Cardiac muscle cell (in vitro differentiated cells and primary cell): ENCODE data around the gene KIAA1755. TPM values are rescaled to one million over a fixed set of nuclear protein-coding genes. Genes with fewer than 3 reads are reported as not detected.

Experiments
- DNase-seq, 2 donors: peaks; one replicate each; pipeline versions ENCODE4 v3.0.0 to v3.0.0-alpha.2; 2010 to 2017; ENCODE audit warnings: low read depth in 1 of 2, low spot score in 1 of 2
- H3K27ac ChIP-seq: fragments of 200-600 bp; sonication (generic); 2 replicates; pipeline ENCODE4 v1.5.1; 2016
- H3K27me3 ChIP-seq: fragments of 200-600 bp; sonication (generic); 2 replicates; pipeline ENCODE4 v1.6.0; 2016; ENCODE audit warnings: control low read depth
- H3K36me3 ChIP-seq: fragments of 200-600 bp; sonication (generic); 2 replicates; pipeline ENCODE4 v1.5.1; 2016; ENCODE audit warnings: control low read depth
- H3K4me1 ChIP-seq: fragments of 200-600 bp; sonication (generic); 2 replicates; pipeline ENCODE4 v1.8.1; 2017; ENCODE audit warnings: low read depth, mild to moderate bottlenecking, mixed run types
- H3K4me3 ChIP-seq: fragments of 200-600 bp; sonication (generic); 2 replicates; pipeline ENCODE4 v1.5.1; 2016; ENCODE audit warnings: mild to moderate bottlenecking
- H3K9me3 ChIP-seq: fragments of 200-600 bp; sonication (generic); 2 replicates; pipeline ENCODE4 v1.5.1; 2017; ENCODE audit warnings: low read depth, mild to moderate bottlenecking, control low read depth
- polyA plus RNA-seq: library from polyadenylated mRNA; unstranded; fragments of >200 nt; fragmentation: Nextera tagmentation; extraction: Ambion mirVana; gene quantifications from 2 replicates; pipeline ENCODE4 v1.2.1, GENCODE V29; 2016
- total RNA-seq: library from RNA; depleted of rRNA; stranded (reverse); fragments of >200 nt; gene quantifications from 2 replicates; pipeline ENCODE4 v1.2.3, GENCODE V29; 2016
- TF ChIP-seq, protein P1 (sequence below): IDR thresholded peaks from 2 replicates; pipeline ENCODE4 v1.5.1; 2012; ENCODE audit warnings: low read depth, mild to moderate bottlenecking, low read length

KIAA1755 gene
- total and polyA plus RNA-seq, 2 experiments from 2014 or later = not detected

DNA sequence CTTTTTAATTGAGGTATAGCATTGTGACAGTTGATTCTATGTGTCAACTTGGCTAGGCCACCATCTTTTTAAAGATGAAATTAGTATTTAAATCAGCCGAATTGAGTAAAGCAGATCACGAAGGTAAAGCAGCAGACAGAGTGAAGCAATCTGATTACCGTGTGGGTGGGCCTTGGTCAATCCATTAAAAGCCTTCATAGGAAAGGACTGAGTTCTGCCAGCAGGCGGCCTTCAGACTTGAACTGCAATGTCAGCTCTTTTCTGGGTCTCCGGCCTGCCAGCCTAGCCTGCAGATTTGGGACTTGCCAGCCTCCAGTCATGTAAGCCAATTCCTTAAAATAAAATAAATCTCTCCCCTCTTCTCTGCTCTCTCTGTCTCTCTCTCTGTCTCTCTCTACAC lies 73.0 kb downstream of the KIAA1755 start:
- no peaks in the 10 kb centered on the region for H3K4me1 ChIP-seq
- no peak overlapping the region for H3K27ac ChIP-seq
- no peaks in the 10 kb centered on the region for H3K27me3 ChIP-seq
- H3K9me3 ChIP-seq = no peaks in the 10 kb centered on the region
- H3K36me3 ChIP-seq = no peaks in the 10 kb centered on the region
- no peak overlapping the region for H3K4me3 ChIP-seq
- DNase-seq = peak in 1 of 2 donors; percentile 43
- TF ChIP-seq, protein P1, sequence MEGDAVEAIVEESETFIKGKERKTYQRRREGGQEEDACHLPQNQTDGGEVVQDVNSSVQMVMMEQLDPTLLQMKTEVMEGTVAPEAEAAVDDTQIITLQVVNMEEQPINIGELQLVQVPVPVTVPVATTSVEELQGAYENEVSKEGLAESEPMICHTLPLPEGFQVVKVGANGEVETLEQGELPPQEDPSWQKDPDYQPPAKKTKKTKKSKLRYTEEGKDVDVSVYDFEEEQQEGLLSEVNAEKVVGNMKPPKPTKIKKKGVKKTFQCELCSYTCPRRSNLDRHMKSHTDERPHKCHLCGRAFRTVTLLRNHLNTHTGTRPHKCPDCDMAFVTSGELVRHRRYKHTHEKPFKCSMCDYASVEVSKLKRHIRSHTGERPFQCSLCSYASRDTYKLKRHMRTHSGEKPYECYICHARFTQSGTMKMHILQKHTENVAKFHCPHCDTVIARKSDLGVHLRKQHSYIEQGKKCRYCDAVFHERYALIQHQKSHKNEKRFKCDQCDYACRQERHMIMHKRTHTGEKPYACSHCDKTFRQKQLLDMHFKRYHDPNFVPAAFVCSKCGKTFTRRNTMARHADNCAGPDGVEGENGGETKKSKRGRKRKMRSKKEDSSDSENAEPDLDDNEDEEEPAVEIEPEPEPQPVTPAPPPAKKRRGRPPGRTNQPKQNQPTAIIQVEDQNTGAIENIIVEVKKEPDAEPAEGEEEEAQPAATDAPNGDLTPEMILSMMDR = peak; percentile 16

DNA sequence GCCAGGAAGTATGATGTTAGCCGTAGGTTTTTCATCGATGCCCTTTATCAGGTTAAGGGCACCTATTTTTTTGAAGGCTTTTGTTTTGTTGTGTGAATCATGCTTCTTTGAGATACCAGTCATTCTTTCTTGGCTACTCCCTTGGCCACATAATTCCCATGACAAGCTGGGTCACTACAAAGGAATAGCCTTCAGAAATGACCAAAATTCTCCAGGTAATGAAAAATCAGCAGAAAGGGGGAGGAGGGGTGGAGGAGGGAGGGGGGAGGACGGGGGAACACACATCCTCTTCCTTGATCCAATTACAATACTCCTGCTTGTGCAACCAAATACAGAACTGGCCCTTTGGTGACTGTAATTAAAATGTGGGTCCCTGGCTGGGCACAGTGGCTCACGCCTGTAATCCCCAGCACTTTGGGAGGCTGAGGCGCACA lies 73.7 kb downstream of the KIAA1755 start:
- Histone ChIP-seq H3K9me3 (no peaks in the 10 kb centered on the region), H3K4me1 (no peaks in the 10 kb centered on the region), H3K27ac (no peak overlapping the region), H3K4me3 (no peak overlapping the region), H3K27me3 (no peaks in the 10 kb centered on the region), H3K36me3 (no peaks in the 10 kb centered on the region)
- TF ChIP-seq, protein P1 = no peak
- DNase-seq = no peak

DNA sequence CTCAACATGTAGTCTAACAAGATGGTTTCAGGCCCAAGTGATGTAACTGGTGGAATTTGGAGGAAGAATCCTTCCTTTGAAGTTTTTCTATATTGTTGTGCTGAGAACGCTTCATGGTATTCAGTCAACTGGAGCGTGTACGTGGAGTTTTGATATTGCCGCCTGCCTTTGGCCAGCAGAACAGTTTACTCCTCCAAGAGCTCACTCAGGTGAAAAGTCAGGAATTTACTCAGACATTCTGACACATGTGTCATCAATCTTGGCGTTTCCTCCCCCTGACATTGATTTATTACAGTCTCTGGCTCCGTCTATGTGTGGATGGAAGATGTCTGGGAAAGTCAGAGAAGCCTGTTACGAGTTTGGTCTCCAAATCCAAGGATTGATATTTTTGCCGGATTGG lies 76.4 kb downstream of the KIAA1755 start:
- H3K36me3 ChIP-seq = no peaks in the 10 kb centered on the region
- H3K4me3 ChIP-seq = no peak overlapping the region
- no peaks in the 10 kb centered on the region for H3K27me3 ChIP-seq
- TF ChIP-seq, protein P1 = no peak
- no peak for DNase-seq
- H3K4me1 ChIP-seq = no peaks in the 10 kb centered on the region
- no peak overlapping the region for H3K27ac ChIP-seq
- no peaks in the 10 kb centered on the region for H3K9me3 ChIP-seq

DNA sequence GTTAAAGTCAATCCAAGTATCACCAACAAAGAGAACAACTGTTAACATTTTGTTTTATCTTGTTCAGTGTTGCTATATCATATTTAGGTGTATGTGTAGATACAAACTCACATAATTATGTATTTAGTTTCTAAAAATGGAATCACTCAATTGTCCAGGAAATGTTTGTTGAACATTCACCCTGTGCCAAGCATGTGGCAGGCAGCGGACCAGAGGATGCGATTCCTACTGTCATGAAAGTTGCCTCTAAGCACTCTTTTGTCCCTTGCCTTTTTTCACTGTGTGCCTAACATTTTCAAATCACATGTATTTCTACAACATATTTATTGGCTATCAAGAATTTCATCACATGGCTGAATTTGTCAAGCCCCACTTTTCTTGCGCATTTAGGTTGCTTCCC lies 78.6 kb downstream of the KIAA1755 start:
- DNase-seq = no peak
- Histone ChIP-seq H3K27me3 (no peaks in the 10 kb centered on the region), H3K36me3 (no peaks in the 10 kb centered on the region), H3K4me1 (no peaks in the 10 kb centered on the region), H3K27ac (no peak overlapping the region), H3K4me3 (no peak overlapping the region), H3K9me3 (no peaks in the 10 kb centered on the region)
- TF ChIP-seq, protein P1 = no peak

GRCh38 chr20:38181207-38181801 lies 79.2 kb downstream of the KIAA1755 start:
- H3K27ac ChIP-seq = no peak overlapping the region
- H3K4me3 ChIP-seq = no peak overlapping the region
- no peaks in the 10 kb centered on the region for H3K36me3 ChIP-seq
- DNase-seq = no peak
- H3K9me3 ChIP-seq = no peaks in the 10 kb centered on the region
- H3K27me3 ChIP-seq = no peaks in the 10 kb centered on the region
- H3K4me1 ChIP-seq = no peaks in the 10 kb centered on the region
- TF ChIP-seq, protein P1 = no peak
